ENCODE results near the gene RNASE12. TPM values are rescaled to one million over a fixed set of nuclear protein-coding genes. Genes with fewer than 3 reads are reported as not detected.

The RNASE12 gene
- total and polyA plus RNA-seq, 9 of the 15 experiments (the other 6 are each of a cell fraction or from before 2014, with no cell fraction given): 0.24 TPM; not detected in 8

DNA sequence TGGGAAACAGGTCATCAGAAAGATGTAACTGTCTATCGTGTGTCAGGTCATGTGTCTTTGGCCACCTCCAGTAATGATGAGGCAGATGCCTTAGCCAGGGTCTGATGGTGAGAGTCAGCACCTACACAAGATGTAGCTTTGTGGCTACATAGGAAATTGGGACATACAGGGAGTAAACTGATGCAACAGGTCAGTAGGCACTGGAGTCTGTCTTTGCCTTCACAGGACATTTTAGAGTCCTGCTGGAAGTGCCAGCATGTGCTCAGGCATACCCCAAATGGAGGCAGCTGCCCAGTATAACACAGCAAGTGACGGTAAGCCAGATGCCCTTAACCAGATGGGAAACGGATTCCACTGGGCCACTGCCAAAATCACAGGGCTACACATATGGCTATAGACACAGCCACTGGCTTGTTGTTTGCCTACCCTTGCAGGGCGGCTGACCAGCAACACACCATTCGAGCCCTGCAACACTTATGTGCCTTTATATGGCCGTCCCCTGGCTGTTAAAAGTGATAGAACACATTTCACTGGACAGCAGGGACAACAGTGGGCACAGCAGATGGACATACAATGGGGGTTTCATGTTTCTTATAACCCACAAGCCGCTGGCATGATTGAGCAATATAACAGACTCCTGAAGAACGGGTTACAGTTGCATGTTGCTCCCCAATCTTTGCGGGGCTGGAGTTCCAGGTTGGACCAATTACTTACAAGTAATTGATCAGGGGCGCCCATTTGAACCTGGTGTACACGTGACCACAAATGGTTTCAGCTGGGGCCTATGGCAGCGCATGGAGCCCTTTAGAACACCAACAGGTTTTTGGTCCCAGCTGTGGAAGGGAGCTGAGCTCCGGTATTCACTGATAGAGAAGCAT lies 12.9 kb upstream of the RNASE12 start:
- ChIA-PET CTCF (ENCODE audit: low intra/inter-chr PET ratio) (no interaction called here), POLR2A (interaction anchor here (0.8 kb wide), 1 partner anchor 134 kb away, joined by 3 read pairs; the partner anchor contains the start of gene PNP)
- Histone ChIP-seq H2AFZ (ENCODE audit: low read depth, low read length) (no peak overlapping the region), H4K20me1 (replicated peaks; ENCODE audit: control insufficient read depth, insufficient read depth, low read length) (no peaks in the 10 kb centered on the region), H3K9ac (ENCODE audit: insufficient read depth in 1 of 2, low read depth in 2 of 2, low read length in 2 of 2) (no peak overlapping the region), H3K27ac (ENCODE audit: extremely low read depth, low read depth, low read length) (no peak overlapping the region), H3K9me1 (ENCODE audit: control insufficient read depth, insufficient read depth, low read length) (no peaks in the 10 kb centered on the region), H3K9me3 (replicated peaks; ENCODE audit: control insufficient read depth, insufficient read depth, low read depth, low read length) (no peaks in the 10 kb centered on the region), H3K4me2 (ENCODE audit: insufficient read depth, low read length) (no peak overlapping the region), H3K4me3 (no peak overlapping the region), H3K79me2 (ENCODE audit: control insufficient read depth, insufficient read depth, low read length) (no peaks in the 10 kb centered on the region), H3K27me3 (ENCODE audit: control insufficient read depth in 2 of 2, insufficient read depth in 2 of 2, low read length in 2 of 2) (no peaks in the 10 kb centered on the region), H3K4me1 (replicated peaks in 1 of 2; ENCODE audit: control insufficient read depth in 2 of 2, insufficient read depth in 2 of 2, low read length in 2 of 2) (no peaks in the 10 kb centered on the region; a peak in 2 of 5 replicates), H3K36me3 (ENCODE audit: control insufficient read depth, insufficient read depth, low read length) (no peaks in the 10 kb centered on the region)
- in situ Hi-C loops (cut with MboI) (loop anchor here (10.0 kb wide), 1 partner anchor 189 kb away; the partner anchor contains the start of gene TEP1), intact Hi-C loops (cut with micrococcal nuclease) (no loop called here)
- ATAC-seq (no peak), FAIRE-seq (no peak), DNase-seq (ENCODE audit: extremely low read depth in 1 of 4, low spot score in 3 of 4) (no peak)
- no TSS peak for BruUV-seq (replicated peaks)
- 52% methylated on average over 11 of the region's 13 CpGs for WGBS (ENCODE audit: insufficient coverage, low coverage, missing lambda C conversion rate)
- TF ChIP-seq ZBTB1 (CRISPR knock-in tag; IDR thresholded peaks at IDR 0.05; ENCODE audit: borderline replicate concordance, low read depth): no peak
- TF ChIP-seq SAFB2 (IDR thresholded peaks at IDR 0.05; ENCODE audit: borderline replicate concordance, low read depth, low read length, severe bottlenecking): no peak
- TF ChIP-seq MXI1 (IDR thresholded peaks at IDR 0.05; ENCODE audit: low read depth, low read length): no peak
- TF ChIP-seq ZNF140 (CRISPR knock-in tag; IDR thresholded peaks at IDR 0.05): no peak
- TF ChIP-seq GATAD2B (IDR thresholded peaks at IDR 0.05; ENCODE audit: borderline replicate concordance): no peak
- no peak for TF ChIP-seq TCFL5 (CRISPR knock-in tag; conservative IDR thresholded peaks at IDR 0.05)
- TF ChIP-seq ZNF436 (CRISPR knock-in tag; IDR thresholded peaks at IDR 0.05): no peak

Data from K562 (cell line).